Mammary epithelial cell (primary cell): ENCODE measurements around the gene UVRAG.

Experiments
- CTCF ChIP-seq, 2 donors: IDR thresholded peaks in 1 of 2; conservative IDR thresholded peaks in 1 of 2; 2 replicates each; pipeline ENCODE4 v1.5.1; 2011 to 2012; ENCODE audit warnings: inconsistent platforms in 2 of 2, low read length in 2 of 2, mild to moderate bottlenecking in 2 of 2, control low read depth in 1 of 2, low read depth in 1 of 2; ENCODE audit not compliant: insufficient read depth in 1 of 2; ENCODE audit errors: extremely low read depth in 1 of 2
- EZH2 ChIP-seq: IDR thresholded peaks from 2 replicates; pipeline ENCODE4 v1.6.1; 2012; ENCODE audit warnings: low read length, inconsistent platforms, borderline replicate concordance

GRCh38 chr11:75874684-75875341 is 59.8 kb downstream of the UVRAG start:
- TF ChIP-seq EZH2 (no peak), CTCF (conservative IDR thresholded peaks at IDR 0.05 in 1 of 2, IDR thresholded peaks at IDR 0.05 in 1 of 2; ENCODE audit: extremely low read depth in 1 of 2, insufficient read depth in 1 of 2, low read depth in 1 of 2, low read length in 2 of 2) (no peak)
